GM21717 (cell line): ENCODE data around the gene CTTN.
"Not testable (repeated sequence)": the region's sequence is repeated elsewhere in the genome, so short reads cannot be mapped to it uniquely, and the experiment has no call there.

Experiments used
- ATAC-seq: cut with Tn5 transposase; IDR thresholded peaks from one replicate; pipeline ENCODE4 v1.9.1; 2021; ENCODE audit warnings: mild to moderate bottlenecking, moderate library complexity; ENCODE audit not compliant: unreplicated experiment

The CTTN gene

DNA sequence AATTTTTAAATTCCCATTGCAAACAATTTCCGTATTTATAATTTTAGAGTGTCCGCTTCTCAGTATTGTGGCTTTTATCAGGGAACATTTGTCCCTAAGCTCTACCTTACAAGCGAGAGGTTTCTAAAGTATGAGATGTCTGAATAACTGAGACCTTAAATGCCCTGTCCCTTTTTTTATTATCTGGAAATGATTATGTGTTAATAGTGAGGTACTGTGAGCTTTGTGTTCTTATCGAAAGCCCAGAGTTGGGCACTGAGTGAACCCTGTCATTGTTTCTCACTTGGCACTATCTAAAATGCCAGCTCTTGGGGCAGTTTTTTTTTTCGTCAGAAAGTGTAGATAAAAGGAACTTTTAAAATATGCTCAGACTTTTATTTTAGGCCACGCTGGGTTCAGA lies 9.5 kb downstream of the CTTN start:
- ATAC-seq: no peak

DNA sequence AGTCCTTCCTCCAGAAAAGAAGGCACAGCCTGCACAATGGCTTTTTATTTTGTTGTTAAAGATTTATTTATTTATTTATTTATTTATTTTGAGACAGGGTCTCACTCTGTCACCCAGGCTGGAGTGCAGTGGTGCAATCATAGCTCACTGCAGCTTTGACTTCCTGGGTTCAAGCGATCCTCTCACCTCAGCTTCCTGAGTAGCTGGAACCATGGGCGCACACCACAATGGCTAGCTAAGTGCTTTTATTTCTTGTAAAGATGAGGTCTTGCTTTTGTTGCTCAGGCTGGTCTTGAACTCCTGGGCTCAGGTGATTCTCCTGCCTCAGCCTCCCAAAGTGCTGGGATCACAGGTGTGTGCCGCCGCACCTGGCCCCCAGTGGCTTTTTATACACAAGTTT lies 10.0 kb downstream of the CTTN start:
- ATAC-seq: not testable (repeated sequence)

DNA sequence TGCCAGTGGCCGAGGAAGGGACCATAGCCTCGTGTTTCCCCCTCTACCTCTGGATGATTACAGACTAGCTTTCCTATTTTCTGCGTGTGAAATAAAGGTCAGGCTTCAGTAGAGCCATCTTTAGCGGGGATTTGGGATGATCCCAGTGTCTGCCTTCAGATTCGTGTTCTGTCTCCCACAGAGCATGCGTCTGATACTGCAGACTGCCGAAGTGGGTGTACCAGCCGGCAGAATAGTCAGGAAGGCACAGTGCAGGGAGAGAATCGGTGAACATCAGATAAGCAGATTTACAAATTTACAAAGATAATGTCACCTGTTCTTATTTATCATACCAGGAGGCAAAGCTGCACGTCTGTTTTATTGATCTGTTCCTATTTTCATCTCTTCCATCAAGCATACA lies 11.1 kb downstream of the CTTN start:
- ATAC-seq: no peak

DNA sequence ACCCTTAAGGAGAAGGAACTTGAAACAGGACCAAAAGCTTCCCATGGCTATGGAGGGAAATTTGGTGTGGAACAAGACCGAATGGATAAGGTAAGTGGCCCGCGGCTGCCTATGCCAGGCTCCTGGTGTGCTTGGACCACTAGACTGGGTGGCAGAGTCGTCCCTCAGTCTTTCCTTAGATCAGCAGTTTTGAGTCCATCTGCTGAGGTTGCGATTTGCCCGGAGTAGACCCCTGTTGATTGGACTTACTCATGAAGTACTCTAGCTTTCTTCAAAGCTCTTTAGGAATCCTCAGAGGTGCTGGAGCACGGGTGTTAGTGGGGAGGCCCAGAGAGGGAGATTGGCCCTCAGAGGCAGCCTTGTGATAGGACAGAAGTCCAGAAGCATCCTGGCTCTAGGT lies 11.5 kb downstream of the CTTN start:
- no peak for ATAC-seq

DNA sequence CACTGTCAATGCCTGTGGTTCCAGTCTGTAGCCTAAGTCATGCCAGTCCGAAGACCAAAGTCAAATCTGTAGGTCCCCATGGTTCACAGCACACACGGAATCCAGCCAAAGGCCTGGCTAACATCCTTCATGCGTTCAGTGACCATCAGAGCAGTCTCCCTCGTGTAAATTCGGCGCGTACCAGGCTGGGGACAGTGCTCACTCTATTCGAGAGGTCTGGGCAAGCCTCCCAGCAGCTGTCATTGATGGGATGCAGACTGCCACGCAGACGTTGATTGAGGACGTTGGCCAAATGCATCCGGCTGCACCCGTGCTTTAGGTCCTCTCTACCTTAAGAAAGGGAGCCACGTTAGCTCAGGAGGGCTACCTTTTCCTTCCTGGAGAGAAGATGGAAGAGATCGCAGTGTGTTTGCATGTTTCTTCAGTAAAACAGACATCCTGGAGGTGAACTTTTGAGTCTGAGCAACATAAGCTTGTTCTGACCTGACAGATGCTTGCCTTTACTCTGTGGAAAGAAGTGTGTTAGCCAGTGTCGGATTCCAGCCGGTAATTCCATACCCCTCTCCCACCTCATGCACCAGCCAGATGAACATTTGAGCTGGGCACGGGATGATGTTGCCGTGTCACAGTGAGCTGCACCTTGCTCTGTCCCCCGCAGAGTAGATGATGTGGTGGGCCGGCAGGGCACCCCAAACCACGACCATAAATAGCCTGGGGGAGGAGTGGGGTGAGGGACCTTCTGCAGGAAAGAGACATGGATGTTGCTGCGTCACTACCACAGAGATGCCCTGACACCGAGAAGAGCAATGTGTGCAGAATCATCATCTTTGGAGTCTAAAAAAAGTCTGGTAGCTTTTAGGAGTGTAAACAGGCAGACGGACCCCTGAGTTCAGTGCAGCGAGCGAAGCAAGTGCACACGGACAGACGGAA lies 12.2 kb downstream of the CTTN start:
- no peak for ATAC-seq

DNA sequence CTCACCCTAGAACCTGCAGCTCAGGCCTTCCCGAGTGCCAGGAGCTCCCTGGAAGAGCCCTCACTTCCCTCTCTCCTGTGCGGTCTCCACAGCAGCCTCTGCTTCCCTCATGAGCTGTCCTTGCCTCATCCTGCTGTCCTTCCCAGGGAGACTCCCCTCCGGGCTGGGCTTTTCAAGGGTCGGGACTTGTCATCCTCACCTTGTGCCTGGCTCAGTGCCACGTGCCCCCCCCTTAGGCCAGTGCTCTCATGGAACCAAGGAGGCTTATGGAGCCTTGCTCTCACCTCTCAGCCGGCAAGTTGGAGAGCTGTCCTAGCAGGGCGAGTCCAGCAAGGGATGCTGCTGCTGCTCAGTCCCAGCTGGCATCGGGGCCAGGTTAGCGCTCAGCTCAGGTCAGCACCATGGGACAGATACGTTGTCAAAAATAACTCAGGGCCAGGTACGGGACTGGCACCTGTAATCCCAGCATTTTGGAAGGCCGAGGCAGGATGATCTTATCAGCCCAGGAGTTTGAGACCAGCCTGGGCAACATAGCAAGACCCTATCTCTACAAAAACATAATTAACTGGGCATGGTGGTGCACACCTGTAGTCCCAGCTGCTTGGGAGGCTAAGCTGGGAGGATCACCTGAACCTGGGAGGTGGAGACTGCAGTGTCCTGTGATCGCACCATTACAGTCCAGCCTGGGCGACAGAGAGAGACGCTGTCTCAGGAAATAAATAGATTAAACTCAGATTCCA lies 13.6 kb downstream of the CTTN start:
- no peak for ATAC-seq

DNA sequence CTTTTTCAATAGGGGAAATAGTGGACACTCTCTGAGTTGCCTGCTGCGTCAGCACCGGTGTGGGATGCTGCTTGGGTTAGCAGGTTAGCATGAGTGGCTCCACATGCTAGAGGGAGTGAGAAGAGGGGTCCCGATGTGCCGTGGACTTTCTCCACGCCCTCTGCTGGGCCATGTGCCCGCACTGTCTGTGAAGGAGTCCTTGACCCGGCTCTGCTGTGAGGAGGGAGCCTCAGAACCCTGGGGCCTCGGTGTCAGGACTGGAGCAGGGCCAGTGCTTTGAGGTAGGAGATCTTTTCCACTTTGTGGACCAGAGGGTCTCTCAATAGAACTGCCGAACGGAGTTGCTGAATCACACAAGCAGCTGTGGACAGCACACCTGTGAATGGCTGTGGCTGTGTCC lies 14.8 kb downstream of the CTTN start:
- ATAC-seq: no peak

DNA sequence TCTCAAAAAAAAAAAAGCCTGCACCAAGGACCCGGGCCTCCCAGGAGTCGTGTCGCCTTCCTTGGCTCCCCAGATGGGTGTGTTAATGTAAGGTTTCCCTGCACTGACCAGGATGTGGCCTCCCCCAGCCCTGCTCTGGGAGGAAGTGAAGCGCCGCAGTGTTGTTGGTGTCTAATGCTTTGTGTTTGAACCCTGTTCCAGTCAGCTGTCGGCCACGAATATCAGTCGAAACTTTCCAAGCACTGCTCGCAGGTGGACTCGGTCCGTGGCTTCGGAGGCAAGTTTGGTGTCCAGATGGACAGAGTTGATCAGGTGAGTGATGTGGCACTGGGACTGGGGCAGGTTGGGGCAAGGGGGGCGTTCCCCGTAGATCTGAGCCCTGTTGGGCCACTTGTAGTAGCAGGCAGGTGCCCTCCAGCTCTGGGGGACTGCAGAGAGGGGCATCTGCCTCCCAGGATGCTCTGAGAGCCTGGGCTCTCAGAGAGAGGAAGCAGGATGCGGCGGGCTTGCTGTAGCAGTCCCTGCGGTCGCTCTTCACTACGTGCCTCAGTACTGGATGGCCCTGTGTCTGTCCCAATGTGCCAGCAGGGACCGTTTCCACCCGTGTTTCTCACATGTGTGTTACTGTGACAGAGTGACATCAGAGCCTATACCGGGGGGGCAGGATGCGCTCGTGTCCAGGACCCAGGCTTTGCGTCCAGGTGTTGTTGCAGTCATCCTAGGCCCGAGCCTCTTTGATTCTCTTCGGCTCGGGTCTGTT lies 16.2 kb downstream of the CTTN start:
- ATAC-seq: no peak

DNA sequence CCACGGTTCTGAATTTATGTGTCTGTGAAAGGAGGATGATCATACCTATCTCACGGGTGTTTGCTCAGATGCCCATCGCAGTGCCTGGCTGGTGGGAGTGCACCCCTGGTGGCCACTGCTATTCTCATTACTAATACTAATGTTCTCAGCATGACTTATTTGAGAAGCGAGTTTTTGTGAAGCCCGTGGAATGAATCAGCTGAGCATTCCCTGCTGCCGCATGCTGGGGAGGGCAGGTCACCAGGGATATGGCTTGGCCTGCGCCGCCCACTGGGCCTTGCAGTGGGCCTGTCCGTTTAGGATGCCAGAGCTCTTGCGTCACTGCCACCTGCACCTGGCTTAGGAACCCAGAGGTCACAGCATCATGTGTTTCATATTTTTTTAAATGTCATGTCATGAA lies 16.9 kb downstream of the CTTN start:
- ATAC-seq: no peak

DNA sequence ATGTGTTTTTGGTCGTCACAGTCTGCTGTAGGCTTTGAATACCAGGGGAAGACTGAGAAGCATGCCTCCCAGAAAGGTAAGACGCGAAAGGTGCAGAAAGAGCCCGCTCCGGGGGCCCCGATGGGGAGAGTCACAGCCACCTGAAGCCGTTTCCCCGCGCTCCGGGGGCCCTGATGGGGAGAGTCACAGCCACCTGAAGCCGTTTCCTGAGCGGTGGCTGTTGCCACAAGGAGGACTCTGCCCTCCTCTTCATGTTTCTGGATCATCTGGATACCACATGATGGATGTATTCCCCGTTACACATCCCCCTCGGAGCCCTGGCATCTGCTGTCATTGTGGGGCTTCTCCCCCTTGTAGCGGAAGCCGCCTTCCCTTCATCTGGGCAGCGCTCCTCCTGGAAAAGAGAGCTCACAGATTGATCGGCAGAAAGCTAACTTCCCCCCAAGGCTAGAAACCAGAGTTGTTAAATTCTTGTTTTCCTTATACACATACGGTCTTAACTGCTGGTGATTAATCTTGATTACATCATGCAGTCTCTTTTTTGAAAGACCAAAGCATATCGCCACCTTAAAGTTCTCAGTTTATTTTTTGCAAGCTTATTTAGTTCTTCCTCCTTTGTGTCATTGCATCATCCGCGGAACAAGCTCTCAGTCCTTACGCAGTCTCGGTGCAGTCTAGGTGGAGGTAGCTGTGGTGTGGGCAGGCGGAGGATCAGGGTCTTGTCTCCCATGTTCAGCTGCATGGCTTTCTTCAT lies 17.5 kb downstream of the CTTN start:
- no peak for ATAC-seq

DNA sequence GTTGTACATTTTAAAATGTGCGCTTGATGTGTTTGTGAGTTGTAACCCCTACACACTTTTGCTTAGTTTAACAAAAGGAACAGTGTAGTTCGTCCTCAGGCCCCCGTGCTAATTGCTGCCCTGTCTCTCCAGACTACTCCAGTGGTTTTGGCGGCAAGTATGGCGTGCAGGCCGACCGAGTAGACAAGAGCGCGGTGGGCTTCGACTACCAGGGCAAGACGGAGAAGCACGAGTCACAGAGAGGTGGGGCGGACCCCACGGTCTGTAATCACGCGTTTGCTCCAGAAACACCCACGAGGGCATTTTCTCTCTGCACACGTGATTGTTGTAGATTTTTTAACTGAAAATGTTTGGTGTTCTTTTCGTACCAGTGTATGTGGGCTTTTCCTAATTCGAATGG lies 18.6 kb downstream of the CTTN start:
- no peak for ATAC-seq

DNA sequence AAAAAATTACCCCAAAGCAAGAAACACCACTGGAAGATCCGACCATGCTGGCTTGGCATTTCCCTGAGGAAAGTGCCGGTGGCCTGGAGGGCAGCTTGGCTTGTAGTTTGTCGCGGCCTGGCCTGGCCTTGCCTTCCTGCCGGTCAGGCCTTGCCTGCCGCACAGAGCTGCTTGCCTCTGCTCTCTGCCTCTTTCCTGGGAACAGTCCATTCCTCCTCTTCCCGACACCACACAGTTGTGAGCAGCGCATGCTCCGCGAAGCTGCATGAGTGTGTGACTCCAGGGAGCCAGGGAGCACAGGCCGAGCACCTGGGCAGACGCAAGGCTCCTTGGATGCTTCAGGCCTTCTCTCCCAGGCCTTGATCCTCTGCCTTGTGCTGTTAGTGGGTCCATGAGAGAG lies 19.8 kb downstream of the CTTN start:
- ATAC-seq: no peak

DNA sequence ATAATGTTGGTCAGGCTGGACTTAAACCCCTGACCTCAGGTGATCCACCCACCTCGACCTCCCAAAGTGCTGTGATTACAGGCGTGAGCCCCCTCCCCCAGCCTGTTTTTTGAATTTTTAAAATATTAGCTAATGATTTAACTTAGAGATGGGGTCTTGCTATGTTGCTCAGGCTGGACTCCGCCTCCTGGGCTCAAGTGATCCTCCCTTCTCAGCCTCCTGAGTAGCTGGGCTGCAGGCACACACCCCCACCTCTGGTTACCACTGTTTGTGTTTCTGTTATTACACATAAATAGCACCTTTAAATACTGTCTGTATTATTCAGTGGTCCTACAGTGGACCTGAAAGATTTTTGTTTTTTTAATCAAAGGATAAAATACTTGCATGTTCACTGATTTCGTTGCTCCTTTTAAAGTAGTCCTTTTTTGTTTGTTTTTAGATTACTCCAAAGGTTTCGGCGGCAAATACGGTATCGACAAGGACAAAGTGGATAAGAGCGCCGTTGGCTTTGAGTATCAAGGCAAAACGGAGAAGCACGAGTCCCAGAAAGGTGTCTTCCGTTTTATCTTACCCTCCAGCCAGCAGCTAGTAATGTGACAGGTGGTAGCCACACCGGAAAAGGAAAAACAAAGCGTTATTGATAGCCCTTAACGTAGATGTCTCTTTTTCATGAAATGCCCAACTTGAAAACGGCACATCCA lies 21.1 kb downstream of the CTTN start:
- ATAC-seq: no peak

DNA sequence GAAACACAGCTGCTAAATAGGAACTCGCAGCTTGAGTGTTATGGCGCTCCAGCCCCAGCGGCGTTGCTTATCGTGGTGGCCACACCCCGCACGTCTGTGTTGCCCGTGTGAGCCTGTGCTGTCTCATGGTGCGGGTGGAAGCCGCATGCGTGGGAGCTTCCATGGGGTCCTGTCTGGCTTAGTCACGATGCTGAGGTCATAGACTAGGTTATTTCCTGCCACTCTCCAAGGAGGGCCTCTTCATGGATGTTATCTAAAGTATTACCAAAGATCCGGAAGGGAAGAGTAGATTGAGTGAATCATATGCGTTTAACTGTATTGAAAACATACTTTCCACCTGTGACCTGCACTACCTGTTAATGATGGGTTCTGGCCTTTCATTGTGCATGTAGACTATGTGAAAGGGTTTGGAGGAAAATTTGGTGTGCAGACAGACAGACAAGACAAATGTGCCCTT lies 21.7 kb downstream of the CTTN start:
- no peak for ATAC-seq

DNA sequence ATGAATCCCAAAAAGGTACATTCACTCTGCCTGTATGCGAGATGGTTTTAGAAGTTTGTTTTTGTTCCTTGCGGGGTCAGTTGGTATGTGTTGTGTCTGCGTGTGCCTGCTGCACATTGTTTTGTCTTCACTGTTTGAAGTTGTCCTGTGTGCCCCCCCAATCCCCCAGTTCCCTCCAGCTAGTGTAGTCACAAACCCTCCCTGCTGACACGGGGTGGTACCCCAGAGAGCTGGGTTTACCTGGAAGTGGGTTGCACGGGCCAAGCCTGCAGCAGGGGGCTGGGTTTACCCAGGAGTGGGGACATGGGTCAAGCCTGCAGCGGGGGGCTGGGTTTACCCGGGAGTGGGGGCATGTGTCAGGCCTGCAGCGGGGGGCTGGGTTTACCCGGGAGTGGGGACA lies 22.2 kb downstream of the CTTN start:
- no peak for ATAC-seq

DNA sequence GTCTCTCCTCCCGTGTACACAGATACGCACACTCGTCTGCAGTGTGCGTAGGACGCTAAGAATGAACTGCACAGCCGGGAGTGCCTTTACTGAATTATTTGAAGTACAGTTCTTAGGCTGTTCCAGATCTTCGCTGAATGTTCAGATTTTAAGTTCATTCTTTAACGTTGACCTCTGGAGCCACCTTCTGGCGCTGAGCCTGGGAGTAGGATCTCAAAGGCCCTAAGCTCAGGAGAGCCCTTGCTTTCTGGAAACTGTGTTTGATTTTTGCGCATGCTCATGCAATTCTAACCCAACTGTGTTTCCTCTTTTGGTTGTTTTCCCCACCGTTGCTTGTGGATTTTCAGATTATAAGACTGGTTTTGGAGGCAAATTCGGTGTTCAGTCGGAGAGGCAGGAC lies 22.8 kb downstream of the CTTN start:
- no peak for ATAC-seq

DNA sequence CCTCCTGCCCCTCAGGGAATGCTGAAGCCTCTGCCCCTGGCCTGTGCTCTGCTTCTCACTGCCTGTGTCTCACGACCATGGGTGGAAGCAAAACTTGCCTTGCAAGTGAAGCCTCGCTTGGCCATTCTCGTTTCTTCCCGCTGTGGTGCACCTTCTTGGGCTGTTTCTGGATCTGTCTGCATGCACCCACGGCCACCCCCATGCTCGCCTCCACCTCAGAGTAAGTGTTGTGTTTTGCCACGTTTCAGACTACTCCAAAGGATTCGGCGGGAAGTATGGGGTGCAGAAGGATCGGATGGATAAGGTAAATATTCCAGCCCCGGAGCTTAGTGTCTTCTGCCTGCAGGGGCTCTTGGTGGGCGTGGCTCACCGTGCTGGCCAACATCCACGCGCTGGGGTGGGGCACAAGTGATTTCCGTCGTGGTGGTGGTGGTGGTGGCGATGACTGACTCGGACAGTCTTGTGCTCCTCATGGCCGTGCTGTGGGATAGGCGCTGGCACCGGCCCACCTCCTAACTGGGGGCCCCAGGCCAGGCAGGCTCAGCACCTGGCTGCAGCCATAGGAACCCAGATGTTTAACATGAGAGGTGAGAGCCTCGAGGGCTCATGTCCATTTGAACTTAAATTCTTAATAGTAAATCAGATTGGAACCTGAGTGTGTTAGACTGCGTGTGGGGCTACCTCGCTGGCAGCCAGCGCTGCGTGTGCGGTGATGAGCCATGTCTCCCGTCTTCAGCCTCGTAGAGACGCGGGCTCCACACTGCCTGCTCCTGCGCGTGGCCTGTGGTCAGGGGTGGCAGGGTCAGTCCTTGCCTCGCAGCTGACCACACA lies 24.6 kb downstream of the CTTN start:
- ATAC-seq: no peak

DNA sequence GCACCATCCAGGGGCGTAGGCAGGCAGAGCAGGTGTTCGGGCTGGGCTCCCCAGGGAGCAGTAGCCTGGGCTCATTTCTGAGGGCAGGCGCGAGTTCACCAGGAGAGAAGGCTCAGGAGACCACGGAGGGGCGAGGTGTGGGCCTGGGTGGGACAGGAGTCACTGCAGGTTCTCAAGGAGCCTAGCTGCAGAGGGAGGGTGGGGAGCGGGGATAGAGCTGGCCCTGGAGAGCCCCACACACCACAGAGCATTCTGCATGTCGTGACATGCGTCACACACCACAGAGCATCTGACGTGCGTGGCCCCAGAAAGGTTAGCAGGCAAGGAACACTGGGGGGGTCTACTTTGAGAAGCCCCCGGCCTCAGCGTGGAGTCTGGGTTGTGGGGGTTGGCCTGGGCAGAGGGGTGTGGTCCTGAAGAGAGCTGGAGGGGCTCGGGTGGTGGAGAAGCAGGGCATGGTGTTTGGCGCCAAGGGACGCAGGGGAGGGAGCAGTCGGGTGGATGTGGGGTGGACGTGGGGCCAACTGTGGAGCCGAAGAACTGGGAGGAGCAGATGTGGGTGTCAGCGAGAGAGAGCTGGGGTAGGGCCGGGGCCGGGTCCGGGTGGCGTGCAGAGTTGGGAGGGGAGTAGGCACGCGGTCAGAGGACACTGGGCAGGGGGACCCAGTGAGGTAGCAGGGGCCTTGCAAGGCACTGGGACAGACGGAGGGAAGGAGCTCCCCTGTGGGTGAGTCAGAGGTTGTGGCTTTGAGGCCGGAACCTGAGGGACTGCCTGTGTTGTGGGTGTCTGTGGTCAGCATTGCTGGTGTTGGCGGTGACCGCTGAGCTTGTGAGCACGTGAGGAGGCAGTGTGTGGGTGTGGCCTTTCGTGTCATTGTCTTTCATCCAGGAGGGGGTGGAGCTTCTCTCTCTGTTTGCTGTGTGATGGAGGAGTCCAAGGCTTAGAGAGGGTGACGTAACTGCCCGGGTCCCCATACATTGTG lies 25.5 kb downstream of the CTTN start:
- ATAC-seq: no peak
